HG03064 (cell line): Measurements from ENCODE around the gene HMGA1.
A peak's percentile ranks its signal among the peaks of the same experiment; 100 is the strongest.

Source experiments
- ATAC-seq: cut with Tn5 transposase; IDR thresholded peaks from one replicate; pipeline ENCODE4 v1.9.1; 2021; ENCODE audit warnings: low read depth; ENCODE audit not compliant: unreplicated experiment

Gene HMGA1, protein sequence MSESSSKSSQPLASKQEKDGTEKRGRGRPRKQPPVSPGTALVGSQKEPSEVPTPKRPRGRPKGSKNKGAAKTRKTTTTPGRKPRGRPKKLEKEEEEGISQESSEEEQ

GRCh38 chr6:34236443-34237315, at the start of gene HMGA1:
HMGA1 (plus strand) TSS chr6:34236873; CDS start chr6:34240781, 3,908 bp downstream.
- peak; percentile 55 for ATAC-seq

DNA sequence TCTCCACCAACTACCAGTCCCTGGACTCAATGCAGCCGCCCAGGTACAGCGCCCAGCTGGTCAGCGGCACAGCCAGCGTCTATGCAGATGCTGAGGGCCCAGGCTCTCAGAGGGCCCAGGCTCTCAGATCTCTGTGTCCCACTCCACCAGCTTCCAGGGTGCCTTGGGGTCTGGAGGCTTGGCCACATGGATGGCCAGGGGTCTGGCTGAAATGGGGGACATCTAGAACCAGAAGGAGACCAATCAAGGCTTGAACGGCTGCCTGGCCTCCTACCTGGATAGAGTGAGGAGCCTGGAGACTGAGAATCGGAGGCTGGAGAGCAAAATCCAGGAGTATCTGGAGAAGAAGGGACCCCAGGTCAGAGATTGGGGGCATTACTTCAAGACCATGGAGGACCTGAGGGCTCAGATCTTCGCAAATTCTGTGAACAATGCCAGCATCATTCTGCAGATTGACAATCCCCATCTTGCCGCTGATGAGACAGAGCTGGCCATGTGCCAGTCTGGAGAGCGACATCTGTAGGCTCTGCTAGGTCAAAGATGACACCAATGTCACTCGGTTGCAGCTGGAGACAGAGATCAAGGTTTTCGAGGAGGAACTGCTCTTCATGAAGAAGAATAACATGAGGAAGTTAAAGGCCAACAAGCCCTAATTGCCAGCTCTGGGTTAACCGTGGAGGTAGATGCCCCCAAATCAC, 46.7 kb upstream of the HMGA1 start:
- no peak for ATAC-seq

DNA sequence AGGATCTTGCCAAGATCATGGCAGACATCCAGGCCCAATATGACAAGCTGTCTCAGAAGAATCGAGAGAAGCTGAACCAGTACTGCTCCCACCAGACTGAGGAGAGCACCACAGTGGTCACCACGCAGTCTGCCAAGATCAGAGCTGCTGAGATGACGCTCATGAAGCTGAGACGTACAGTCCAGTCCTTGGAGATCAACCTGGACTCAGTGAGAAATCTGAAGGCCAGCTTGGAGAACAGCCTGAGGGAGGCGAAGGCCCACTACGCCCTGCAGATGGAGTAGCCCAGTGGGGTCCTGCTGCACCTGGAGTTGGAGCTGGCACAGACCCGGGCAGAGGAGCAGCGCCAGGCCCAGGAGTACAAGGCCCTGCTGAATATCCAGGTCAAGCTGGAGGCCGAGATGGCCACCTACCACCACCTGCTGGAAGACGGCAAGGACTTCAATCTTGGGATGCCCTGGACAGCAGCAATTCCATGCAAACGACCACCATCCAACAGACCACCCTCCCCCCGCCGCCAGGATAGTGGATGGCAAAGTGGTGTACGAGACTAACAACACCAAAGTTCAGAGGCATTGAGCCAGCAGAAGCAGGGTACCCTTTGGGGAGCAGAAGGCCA, 46.1 kb upstream of the HMGA1 start:
- ATAC-seq = no peak

DNA sequence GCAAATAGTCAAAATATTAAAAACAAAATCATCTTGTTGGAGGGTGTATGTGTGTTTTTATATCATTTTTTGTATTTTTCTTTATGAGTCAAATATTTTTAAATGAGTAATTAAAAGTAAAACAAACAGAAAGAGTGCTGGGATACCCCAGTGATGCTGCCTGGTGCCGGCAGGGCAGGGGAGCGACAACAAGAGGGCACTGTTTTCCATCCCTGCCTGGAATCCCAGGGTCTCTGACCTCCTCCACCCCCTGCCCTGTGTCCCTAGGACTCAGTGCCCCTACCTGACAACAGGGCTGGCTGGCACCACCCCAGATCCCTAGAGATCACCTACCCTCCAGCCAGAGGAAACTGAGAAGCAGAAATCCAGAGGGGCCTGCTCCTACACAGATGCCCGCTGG, 41.9 kb upstream of the HMGA1 start:
- no peak for ATAC-seq

DNA sequence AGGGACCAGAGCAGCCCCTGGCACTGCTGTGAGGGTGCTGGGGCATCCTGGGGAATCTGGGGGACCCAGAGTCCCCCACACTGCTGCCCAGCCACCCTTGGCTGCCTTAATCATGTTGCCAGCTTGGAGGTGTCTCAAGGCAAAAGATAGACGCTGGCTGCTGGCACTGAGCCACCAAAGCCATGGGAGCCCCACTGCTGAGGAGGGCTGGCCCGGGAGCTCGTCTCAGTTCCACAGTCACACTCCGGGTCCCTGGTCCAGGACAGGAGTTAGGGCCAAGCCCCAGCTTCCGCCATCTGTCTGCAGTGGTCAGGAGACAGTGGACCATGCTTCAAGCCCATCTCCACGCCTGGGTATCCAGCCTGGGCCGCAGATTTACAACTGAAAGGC, 41.0 kb upstream of the HMGA1 start:
- no peak for ATAC-seq

GRCh38 chr6:34196116-34196832, 40.4 kb upstream of the HMGA1 start:
- ATAC-seq = peak; percentile 65

DNA sequence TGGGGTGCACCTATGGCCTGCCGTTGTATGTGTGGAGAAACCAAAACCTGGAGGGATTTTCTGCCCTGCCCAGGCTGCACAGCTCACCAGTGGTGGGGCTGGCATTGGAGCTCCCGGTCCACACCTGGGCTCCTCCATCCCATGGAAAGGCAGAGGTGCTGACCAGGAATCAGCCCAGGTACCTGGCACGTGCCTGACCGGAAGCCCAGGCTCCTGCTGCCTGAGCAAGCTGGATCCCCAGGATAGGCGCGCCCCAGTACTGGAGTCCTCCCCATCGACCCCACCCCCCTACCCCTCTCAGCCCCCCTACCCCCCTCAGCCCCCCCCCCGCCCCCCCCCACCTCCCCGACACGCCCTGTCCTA, 39.9 kb upstream of the HMGA1 start:
- no peak for ATAC-seq

DNA sequence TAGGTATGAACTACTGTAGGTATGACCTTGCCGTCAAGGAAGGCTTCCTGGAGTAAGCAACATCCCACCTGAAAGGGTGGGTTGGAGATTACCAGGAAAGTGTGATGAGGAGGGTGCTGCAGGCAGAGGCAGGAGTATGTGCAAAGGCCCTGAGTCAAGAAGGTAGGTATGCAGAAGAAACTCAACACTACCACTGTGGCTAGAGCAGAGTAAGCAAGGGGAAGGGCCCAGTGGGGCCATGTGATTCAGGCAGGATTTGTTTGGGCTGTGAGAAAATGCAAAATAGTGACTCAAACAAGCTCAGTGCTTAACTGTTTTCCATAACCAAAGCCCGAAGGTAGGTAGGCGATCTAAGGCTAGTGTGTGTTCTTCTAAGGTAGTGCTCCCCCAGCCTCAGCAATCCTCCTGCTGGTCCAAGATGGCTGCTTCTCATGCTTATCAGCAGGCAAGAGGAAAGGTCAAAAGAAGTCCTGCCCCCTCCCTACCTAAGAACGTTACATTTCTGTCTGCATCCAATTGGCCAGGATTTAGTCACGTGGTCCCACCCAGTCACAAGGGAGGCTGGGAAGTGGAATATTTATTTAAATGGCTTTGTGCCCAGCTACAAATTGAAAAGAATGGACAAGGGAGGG, 36.2 kb upstream of the HMGA1 start:
- ATAC-seq = no peak

DNA sequence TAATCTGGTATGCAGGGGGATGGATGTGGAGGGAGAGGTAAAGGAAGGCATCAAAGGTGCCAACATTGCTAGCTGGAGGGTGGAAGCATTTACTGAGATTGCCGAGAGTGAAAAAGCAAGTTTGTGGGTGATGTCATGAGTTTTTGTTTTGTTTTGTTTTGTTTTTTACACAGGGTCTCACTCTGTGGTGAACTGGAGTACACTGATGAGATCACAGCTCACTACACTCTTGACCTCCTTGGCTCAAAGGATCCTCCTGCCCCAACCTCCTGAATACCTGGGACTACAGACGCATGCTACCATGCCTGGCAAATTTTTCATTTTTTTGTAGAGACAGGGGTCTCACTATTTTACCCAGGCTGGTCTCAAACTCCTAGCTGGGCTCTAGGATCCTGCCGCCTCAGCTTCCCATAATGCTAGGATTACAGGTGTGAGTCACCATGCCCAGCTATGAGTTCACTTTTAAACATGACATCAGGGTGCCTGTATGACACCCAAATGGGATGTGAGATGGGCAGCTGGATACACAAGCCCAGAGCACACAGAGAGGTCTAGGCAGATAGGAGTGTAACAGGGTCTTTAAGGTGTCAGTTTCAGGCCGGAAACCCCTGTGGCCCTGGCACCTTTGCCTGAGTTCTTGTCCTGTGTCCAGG, 35.1 kb upstream of the HMGA1 start:
- no peak for ATAC-seq

- ATAC-seq = no peak
These were observed 34.1 kb upstream of the HMGA1 start for GRCh38 chr6:34202329-34203201.

DNA sequence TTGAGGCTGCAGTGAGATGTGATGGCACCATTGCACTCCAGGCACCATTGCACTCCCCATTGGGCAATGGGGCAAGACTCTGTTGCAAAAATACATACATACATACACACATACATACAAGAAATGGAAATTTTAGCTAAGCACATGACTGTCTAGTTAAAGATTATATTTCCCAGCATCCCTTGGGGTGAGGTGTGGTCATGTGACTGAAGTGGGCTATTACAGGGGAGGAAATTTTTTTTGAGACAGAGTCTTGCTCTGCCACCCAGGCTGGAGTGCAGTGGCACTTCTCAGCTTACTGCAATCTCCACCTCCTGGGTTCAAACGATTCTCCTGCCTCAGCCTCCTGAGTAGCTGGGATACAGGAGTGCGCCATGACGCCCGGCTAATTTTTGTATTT, 32.0 kb upstream of the HMGA1 start:
- no peak for ATAC-seq

- no peak for ATAC-seq
These were observed 31.2 kb upstream of the HMGA1 start for GRCh38 chr6:34205466-34205865.

- no peak for ATAC-seq
These were observed 30.8 kb upstream of the HMGA1 start for GRCh38 chr6:34205916-34206315.

- no peak for ATAC-seq
These were observed 29.9 kb upstream of the HMGA1 start for GRCh38 chr6:34206726-34207125.

DNA sequence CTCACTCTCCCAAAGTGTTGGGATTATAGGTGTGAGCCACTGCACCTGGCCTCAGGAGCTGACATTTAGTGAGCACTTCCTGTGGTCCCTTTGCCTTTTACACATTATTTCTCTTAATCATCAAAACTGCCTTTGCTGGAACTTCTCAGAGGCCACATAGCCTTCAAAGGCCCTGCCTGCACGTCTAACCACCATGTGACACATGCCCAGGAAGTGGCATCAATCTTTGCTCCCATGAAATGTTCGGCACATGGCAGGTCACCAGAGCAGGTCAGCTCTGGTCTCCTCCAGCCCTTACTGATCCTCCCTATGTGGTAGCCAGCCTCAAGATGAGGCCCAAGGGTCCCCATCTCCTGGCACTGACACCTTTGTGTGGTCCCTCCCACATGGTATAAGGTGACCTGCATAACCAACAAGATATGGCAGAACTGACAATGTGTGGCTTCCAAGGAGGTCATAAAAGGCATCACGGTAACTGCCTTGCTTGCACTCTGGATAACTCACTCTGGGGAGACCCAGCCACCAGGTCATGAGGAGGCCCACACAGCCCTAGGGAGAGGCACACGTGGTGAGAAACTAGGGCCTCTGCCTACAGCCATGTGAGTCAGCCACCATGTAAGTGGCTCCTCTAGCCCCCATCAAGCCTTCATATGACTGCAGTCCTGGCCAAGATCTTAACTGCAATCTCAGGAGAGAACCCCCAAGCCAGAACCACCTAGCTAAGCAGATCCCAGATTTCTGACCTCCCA, 28.8 kb upstream of the HMGA1 start:
- ATAC-seq = no peak

- ATAC-seq = no peak
These were observed 22.9 kb upstream of the HMGA1 start for GRCh38 chr6:34213772-34214171.

DNA sequence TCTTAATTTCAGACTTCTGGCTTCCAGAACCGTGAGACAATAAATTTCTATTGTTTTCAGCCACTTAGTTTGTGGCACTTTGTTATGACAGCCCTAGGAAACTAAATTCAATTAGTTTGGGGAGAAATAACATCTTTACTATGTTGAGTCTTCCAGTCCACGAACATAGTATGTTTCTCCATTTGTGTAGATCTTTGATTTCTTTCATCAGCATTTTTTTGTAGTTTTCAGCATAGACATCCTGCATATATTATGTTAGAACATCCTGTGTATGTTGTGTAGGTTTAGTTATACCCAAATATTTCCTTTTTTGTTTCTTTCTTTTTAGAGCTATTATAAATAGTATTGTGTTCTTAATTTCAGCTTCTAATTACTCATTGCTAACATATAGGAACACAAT, 18.0 kb upstream of the HMGA1 start:
- no peak for ATAC-seq

DNA sequence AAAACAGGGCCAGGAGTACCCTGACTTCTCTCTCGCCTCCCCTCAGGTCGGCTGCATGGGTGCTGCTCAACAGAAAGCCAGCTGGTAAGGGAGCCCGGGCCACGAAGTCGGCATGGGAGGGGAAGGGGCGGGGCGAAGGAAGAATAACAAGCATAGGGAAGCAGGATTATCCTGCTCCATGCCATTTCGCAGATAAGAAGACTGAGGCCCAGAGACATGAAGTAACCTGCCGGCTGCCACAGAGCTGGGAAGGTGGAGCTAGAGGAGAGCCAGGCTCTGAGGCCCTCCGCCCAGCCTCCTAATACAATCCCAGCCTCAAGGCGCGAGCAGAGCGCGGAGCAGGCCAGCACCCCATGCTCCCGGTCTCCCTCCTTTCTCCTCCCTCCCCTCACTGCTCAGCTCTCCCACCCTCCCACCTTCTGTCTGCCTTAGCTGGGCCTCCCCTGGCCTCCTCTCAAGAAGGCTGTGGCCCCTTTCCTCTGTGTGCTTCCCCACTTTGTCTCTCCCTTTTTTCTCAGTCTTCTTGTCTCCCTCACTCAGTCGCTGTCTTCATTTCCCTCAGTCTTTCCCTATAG, 13.2 kb upstream of the HMGA1 start:
- ATAC-seq = no peak
